Panc1 (cell line): Measurements from ENCODE around the gene SFMBT1. TPM values are rescaled to one million over a fixed set of nuclear protein-coding genes. Genes with fewer than 3 reads are reported as not detected.

Source experiments
- ATAC-seq: fragments of 200-7000 bp; cut with Tn5 transposase; 2 replicates; pipeline ENCODE4 v1.9.1; 2020; ENCODE audit warnings: mild to moderate bottlenecking, moderate library complexity
- BruUV-seq: library from RNA; stranded (reverse); fragments of 400-500 nt; replicated peaks from 2 replicates; lab custom pipeline; 2021; lab: Mats Ljungman, UMichigan
- CTCF ChIA-PET: fragments of 300-600 bp; sonication (Branson Sonifier 250); formaldehyde crosslinking; loops from one replicate; lab custom pipeline; 2022; ENCODE audit warnings: antibody characterized with exemption; lab: Charles Lee
- POLR2A ChIA-PET: fragments of 300-600 bp; sonication (Branson Sonifier 250); formaldehyde crosslinking; loops from one replicate; lab custom pipeline; 2022; ENCODE audit warnings: antibody characterized with exemption; lab: Charles Lee
- DNase-seq: peaks from one replicate; pipeline ENCODE4 v3.0.0-alpha.2; 2010; ENCODE audit warnings: low read depth, low spot score
- H3K27ac ChIP-seq: 2 replicates; pipeline ENCODE4 v1.5.1; 2011; ENCODE audit warnings: mild to moderate bottlenecking, low read length, inconsistent platforms
- H3K27me3 ChIP-seq: fragments of 200-500 bp; sonication (Bioruptor generic); 2 replicates; pipeline ENCODE4 v1.6.0; 2014; ENCODE audit warnings: low read length, inconsistent platforms; ENCODE audit not compliant: control insufficient read depth, insufficient read depth
- H3K36me3 ChIP-seq: fragments of 200-500 bp; sonication (Bioruptor generic); 2 replicates; pipeline ENCODE4 v1.5.1; 2014; ENCODE audit warnings: inconsistent platforms, mild to moderate bottlenecking, low read length, moderate library complexity; ENCODE audit not compliant: control insufficient read depth, insufficient read depth
- H3K4me1 ChIP-seq: 2 replicates; pipeline ENCODE4 v1.5.1; 2011; ENCODE audit warnings: inconsistent platforms, mild to moderate bottlenecking, low read length, moderate library complexity; ENCODE audit not compliant: control insufficient read depth, insufficient read depth
- H3K4me3 ChIP-seq, 2 experiments: 2 replicates each; pipeline ENCODE4 v1.5.1; 2011 to 2012; ENCODE audit warnings: low read depth in 2 of 2, low read length in 2 of 2, mild to moderate bottlenecking in 2 of 2, inconsistent platforms in 1 of 2, moderate library complexity in 1 of 2
- H3K9me3 ChIP-seq: fragments of 200-500 bp; sonication (Bioruptor generic); 2 replicates; pipeline ENCODE4 v1.5.1; 2014; ENCODE audit warnings: low read depth, mild to moderate bottlenecking, inconsistent platforms, low read length, moderate library complexity; ENCODE audit not compliant: control insufficient read depth, insufficient read depth
- POLR2AphosphoS5 ChIP-seq: IDR thresholded peaks from 2 replicates; pipeline ENCODE4 v1.6.1; 2012; ENCODE audit warnings: mild to moderate bottlenecking, low read depth, low read length, moderate library complexity
- SIN3A ChIP-seq: IDR thresholded peaks from 2 replicates; pipeline ENCODE4 v1.6.1; 2012; ENCODE audit warnings: low read depth, mild to moderate bottlenecking, low read length, moderate library complexity, borderline replicate concordance; ENCODE audit not compliant: insufficient read depth
- TCF7L2 ChIP-seq: IDR thresholded peaks from 2 replicates; pipeline ENCODE4 v1.6.1; 2011; ENCODE audit warnings: mild to moderate bottlenecking, low read depth, low read length, inconsistent platforms
- in situ Hi-C: cut with HindIII; loops from 2 replicates; pipeline ENCODE4 v1.10.0; 2016; ENCODE audit warnings: low sequenced_read_pairs, low pct_unique_long_range_greater_than_20kb
- intact Hi-C: fragments of 100-400 bp; cut with micrococcal nuclease; formaldehyde crosslinking; loops from one replicate; pipeline ENCODE4 v1.10.0; 2022; ENCODE audit not compliant: unreplicated experiment
- total RNA-seq: library from RNA; stranded (reverse); gene quantifications from one replicate; pipeline ENCODE4 v1.2.1, GENCODE V29; 2021; ENCODE audit not compliant: unreplicated experiment
- TF ChIP-seq, protein P1 (sequence below), 2 experiments: IDR thresholded peaks; 2 replicates each; pipeline ENCODE4 v1.6.1; 2011 to 2012; ENCODE audit warnings: low read depth in 2 of 2, control low read depth in 1 of 2, low read length in 1 of 2, mild to moderate bottlenecking in 1 of 2, moderate library complexity in 1 of 2; ENCODE audit not compliant: insufficient read depth in 1 of 2
- TF ChIP-seq, protein P2 (sequence below): fragments of 450-650 bp; IDR thresholded peaks from 2 replicates; pipeline ENCODE4 v1.5.1; 2017; ENCODE audit warnings: mild to moderate bottlenecking

SFMBT1 gene
- total RNA-seq, 1 experiment from 2014 or later = 24.4 TPM

DNA sequence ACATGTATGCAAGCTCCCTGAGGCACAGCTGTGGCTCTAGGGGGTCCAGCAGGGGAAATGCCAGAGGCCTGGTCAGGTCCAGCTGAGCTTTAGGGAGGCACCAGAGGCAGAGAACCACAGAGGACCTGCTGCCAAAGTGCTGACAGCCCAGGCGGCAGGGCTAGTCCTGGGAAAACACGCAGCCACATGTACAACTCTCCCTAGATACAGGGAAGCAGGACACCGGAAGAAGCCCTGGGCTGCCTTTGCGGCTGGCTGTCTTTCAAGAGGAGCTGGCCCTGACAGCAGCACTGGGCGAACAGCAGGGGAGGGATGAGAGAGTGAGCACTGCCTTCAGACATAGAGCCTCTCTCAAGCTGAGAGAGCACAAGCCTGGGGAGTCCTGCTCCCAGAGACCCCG lies 43.6 kb upstream of the SFMBT1 start:
- DNase-seq (no peak), ATAC-seq (no peak)
- in situ Hi-C loops (no loop called here), intact Hi-C loops (no loop called here)
- POLR2A ChIA-PET = no interaction called here
- no TSS peak for BruUV-seq
- H3K9me3 ChIP-seq = no peaks in the 10 kb centered on the region
- no peaks in the 10 kb centered on the region; the same call in 1 of the 2 replicates for H3K36me3 ChIP-seq
- CTCF ChIA-PET = no interaction called here
- no peaks in the 10 kb centered on the region for H3K27me3 ChIP-seq
- no peak overlapping the region for H3K4me3 ChIP-seq
- no peaks in the 10 kb centered on the region for H3K4me1 ChIP-seq
- H3K27ac ChIP-seq = no peak overlapping the region
- no peak for TF ChIP-seq SIN3A
- TF ChIP-seq, protein P1, sequence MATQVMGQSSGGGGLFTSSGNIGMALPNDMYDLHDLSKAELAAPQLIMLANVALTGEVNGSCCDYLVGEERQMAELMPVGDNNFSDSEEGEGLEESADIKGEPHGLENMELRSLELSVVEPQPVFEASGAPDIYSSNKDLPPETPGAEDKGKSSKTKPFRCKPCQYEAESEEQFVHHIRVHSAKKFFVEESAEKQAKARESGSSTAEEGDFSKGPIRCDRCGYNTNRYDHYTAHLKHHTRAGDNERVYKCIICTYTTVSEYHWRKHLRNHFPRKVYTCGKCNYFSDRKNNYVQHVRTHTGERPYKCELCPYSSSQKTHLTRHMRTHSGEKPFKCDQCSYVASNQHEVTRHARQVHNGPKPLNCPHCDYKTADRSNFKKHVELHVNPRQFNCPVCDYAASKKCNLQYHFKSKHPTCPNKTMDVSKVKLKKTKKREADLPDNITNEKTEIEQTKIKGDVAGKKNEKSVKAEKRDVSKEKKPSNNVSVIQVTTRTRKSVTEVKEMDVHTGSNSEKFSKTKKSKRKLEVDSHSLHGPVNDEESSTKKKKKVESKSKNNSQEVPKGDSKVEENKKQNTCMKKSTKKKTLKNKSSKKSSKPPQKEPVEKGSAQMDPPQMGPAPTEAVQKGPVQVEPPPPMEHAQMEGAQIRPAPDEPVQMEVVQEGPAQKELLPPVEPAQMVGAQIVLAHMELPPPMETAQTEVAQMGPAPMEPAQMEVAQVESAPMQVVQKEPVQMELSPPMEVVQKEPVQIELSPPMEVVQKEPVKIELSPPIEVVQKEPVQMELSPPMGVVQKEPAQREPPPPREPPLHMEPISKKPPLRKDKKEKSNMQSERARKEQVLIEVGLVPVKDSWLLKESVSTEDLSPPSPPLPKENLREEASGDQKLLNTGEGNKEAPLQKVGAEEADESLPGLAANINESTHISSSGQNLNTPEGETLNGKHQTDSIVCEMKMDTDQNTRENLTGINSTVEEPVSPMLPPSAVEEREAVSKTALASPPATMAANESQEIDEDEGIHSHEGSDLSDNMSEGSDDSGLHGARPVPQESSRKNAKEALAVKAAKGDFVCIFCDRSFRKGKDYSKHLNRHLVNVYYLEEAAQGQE (IDR thresholded peaks at IDR 0.05; ENCODE audit: insufficient read depth in 1 of 2, low read depth in 2 of 2, low read length in 1 of 2) = no peak
- TF ChIP-seq, protein P2, sequence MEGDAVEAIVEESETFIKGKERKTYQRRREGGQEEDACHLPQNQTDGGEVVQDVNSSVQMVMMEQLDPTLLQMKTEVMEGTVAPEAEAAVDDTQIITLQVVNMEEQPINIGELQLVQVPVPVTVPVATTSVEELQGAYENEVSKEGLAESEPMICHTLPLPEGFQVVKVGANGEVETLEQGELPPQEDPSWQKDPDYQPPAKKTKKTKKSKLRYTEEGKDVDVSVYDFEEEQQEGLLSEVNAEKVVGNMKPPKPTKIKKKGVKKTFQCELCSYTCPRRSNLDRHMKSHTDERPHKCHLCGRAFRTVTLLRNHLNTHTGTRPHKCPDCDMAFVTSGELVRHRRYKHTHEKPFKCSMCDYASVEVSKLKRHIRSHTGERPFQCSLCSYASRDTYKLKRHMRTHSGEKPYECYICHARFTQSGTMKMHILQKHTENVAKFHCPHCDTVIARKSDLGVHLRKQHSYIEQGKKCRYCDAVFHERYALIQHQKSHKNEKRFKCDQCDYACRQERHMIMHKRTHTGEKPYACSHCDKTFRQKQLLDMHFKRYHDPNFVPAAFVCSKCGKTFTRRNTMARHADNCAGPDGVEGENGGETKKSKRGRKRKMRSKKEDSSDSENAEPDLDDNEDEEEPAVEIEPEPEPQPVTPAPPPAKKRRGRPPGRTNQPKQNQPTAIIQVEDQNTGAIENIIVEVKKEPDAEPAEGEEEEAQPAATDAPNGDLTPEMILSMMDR = no peak
- TF ChIP-seq POLR2AphosphoS5 = no peak
- no peak for TF ChIP-seq TCF7L2

DNA sequence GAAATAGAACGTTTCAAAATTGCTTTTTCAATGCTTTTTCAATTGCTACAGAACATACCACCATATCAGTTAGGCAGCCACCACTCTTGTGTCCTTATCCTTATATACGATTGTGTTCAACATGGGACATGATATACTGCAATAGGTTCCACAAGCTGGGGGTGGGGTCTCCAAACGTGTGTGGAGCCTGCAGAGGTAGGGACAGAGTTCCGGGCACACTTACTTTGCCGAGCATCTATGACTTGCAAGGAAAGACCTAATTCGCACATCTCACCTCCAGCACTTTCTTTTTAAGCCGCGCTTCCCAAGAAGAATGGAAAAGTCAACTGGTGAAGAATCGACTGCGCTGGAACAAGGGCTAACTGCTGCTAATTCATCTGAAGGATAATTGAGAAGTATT lies 39.6 kb upstream of the SFMBT1 start:
- DNase-seq = no peak
- no peaks in the 10 kb centered on the region for H3K4me1 ChIP-seq
- no peaks in the 10 kb centered on the region for H3K9me3 ChIP-seq
- BruUV-seq = no TSS peak
- ATAC-seq = no peak
- no peak overlapping the region for H3K27ac ChIP-seq
- intact Hi-C loops = no loop called here
- H3K36me3 ChIP-seq = no peaks in the 10 kb centered on the region
- CTCF ChIA-PET = no interaction called here
- no peaks in the 10 kb centered on the region for H3K27me3 ChIP-seq
- TF ChIP-seq, protein P1 (IDR thresholded peaks at IDR 0.05; ENCODE audit: insufficient read depth in 1 of 2, low read depth in 2 of 2, low read length in 1 of 2) = no peak
- no peak for TF ChIP-seq SIN3A
- TF ChIP-seq TCF7L2 = no peak
- no peak for TF ChIP-seq POLR2AphosphoS5
- TF ChIP-seq, protein P2 = no peak
- H3K4me3 ChIP-seq = no peak overlapping the region
- in situ Hi-C loops = no loop called here
- POLR2A ChIA-PET = no interaction called here
